SKM-1 treated with dmso at 0.1 percent for 144 hours (cell line): ENCODE data around the gene ZNF212.
"Not testable (repeated sequence)": the region's sequence is repeated elsewhere in the genome, so short reads cannot be mapped to it uniquely, and the experiment has no call there.

Experiments used
- DNase-seq: peaks from one replicate; lab custom pipeline; 2025; ENCODE audit not compliant: unreplicated experiment; lab: John Stamatoyannopoulos, UW

The ZNF212 gene

GRCh38 chr7:149218469-149219420 is 20.7 kb upstream of the ZNF212 start:
- DNase-seq: no peak

GRCh38 chr7:149220534-149220933 is 18.9 kb upstream of the ZNF212 start:
- no peak for DNase-seq

- DNase-seq: no peak
Observed at GRCh38 chr7:149223176-149223575, 16.3 kb upstream of the ZNF212 start.

DNA sequence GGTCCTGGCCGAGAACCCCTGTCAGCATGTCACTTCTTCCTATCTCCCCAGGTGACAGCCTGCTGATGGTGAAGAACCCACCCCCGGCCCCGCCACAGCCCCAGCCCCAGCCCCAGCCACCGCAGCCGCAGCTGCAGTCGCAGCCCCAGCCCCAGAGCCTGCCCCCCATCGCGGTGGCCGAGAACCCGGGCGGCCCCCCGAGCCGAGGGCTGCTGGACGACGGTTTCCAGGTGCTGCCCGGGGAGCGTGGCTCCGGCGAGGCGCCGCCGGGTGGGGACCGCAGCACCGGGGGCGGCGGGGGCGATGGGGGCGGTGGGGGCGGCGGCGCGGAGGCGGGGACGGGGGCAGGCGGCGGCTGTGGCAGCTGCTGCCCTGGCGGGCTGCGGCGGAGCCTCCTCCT is 15.7 kb upstream of the ZNF212 start:
- no peak for DNase-seq

GRCh38 chr7:149224352-149224751 is 15.1 kb upstream of the ZNF212 start:
- DNase-seq: no peak

GRCh38 chr7:149225106-149225505 is 14.3 kb upstream of the ZNF212 start:
- DNase-seq: no peak

DNA sequence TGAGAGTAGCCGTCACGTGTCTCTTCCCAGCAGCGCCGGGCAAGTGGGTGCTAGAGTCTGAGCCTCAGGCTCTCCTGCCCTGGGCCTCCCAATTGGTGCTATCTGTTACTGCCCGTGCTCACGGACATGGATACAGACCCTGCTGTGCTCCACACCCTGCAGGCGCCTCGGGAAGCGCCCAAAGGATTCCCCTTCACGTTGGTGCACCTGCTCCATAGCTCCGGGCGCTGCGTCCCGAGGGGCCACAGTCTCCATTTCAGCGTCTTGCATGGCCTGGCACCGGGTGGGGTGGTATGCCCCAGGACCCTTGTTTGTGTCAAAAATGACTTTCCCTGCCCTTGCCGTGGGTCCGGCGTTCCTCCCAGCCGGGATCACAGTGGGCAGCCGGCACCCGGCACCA is 13.8 kb upstream of the ZNF212 start:
- DNase-seq: no peak

- DNase-seq: not testable (repeated sequence)
Observed at GRCh38 chr7:149226366-149226765, 13.1 kb upstream of the ZNF212 start.

DNA sequence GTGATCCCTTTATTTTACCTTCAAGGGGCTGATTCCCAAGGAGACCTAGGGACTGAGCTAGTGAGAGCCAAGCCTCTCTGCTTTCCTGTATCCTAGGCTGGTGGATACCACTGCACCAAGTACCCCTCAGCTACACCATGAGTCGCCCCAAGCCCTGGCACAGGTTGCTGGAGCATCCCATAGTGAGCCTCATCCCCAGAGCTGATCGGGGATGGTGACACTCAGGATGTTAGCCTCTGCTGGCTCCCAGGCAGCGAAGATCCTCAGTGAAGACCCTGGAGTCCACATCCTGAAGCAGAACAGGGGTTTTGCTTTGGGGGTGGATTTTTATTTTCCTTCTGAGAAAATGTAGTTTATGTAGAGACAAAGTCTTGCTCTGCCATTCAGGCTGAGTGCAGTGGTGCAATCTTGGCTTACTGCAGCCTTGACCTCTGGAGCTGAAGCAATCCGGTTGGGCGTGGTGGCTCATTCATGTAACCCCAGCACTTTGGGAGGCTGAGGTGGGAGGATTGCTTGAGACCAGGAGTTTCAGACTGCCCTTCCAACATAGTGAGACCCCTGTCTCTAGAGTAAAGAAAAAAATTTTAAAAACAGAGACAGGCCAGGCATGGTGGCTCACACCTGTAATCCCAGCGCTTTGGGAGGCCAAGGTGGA is 12.5 kb upstream of the ZNF212 start:
- DNase-seq: no peak

DNA sequence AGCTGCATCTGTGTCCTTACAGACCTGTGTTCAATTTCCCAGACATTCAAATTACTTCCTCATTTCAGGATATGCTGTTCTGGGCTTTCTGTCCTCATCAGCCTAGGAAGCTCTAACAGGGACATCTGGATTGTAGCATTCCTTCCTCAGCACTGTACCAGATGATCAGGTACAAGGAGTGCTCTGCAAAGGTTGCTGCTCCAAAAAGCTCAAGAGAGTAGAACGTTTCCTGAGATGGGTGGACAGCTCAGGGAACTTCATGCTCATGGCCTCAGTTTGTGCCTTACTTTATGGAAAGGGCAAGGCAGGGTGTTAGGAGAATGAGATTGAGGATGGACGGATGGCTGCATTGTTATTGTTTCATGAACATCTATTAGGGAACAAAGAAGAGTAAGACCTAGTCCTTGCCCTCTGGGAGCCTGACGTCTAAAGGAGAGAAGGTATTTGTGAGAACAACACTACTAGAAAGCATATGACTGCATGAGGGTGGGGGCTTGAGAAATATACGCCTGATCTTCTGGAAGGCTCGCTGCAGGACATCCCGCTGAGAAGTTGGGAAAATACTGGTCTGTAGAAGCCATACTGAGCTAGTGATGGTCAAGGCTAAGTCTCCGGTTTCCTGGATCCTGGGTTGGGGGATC is 10.5 kb upstream of the ZNF212 start:
- peak; percentile 6 for DNase-seq

GRCh38 chr7:149229526-149229925 is 9.9 kb upstream of the ZNF212 start:
- no peak for DNase-seq

- DNase-seq: no peak
Observed at GRCh38 chr7:149232362-149232761, 7.1 kb upstream of the ZNF212 start.

- DNase-seq: not testable (repeated sequence)
Observed at GRCh38 chr7:149233655-149234204, 5.7 kb upstream of the ZNF212 start.

DNA sequence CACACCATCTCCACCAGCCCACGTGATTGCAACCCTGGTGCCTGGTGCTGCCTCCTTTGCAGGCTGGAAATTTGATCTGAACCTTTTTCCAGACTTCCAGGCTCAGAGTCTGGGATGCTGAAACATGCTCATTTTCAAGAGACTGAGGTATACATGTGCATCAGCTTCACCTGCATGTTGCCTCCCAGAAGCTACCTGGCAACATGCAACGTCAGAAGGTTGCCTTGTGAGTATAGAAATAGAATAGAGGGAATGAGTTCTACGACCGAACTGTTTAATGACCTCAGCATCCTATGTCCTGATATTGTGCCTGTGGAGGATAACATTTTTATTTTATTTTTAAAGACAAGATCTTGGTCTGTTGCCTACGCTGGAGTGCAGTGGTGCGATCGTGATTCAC is 1.9 kb upstream of the ZNF212 start:
- no peak for DNase-seq

- DNase-seq: no peak
Observed at GRCh38 chr7:149238051-149238450, 1.4 kb upstream of the ZNF212 start.

GRCh38 chr7:149240637-149241036 is 1.2 kb downstream of the ZNF212 start:
- no peak for DNase-seq

DNA sequence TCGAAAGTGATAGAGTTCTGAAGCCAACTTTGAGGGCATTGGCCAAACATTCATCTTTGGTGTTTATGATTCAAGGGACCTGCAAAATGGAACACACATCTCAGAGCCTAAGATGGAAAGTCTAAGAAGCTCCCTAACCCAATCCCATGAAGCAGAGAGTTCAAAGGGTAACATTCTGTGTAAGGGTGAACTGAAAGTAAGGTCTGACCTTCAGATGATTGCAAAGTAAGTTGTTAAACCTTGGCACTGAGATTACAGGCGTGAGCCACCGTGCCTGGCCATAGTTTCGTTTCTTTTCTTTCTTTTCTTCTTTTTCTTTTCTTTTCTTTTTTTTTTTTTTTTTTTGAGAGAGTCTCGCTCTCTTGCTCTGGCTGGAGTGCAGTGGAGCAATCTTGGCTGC is 2.2 kb downstream of the ZNF212 start:
- no peak for DNase-seq

GRCh38 chr7:149245244-149245643 is 5.8 kb downstream of the ZNF212 start:
- DNase-seq: no peak

DNA sequence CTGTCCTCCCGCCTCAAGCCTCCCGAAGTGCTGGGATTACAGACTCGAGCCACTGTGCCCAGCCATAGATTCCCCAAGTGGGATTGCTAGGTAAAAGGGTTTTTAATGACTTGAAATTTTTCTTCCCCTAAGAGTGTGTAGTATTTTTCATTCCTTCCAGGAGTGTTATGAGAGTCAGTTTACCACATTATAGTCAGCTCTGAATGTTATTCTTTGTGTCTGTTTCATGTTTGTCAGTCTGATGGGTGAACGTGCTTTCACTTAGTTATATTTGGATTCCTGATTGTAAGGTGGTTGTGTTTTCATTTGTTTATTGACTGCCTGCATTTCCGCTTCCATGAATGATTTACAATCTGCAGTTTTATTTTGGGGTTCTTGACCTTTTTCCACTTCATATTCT is 6.3 kb downstream of the ZNF212 start:
- no peak for DNase-seq

- no peak for DNase-seq
Observed at GRCh38 chr7:149248777-149249176, 9.3 kb downstream of the ZNF212 start.

DNA sequence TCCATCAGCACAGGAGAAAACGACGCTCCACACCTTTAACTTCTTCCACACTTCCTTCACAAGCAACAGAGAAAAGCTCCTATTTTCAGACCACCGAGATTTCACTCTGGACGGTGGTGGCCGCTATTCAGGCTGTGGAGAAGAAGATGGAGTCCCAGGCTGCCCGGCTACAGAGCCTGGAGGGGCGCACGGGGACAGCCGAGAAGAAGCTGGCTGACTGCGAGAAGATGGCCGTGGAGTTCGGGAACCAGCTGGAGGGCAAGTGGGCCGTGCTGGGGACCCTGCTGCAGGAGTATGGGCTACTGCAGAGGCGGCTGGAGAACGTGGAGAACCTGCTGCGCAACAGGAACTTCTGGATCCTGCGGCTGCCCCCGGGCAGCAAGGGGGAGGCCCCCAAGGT is 10.7 kb downstream of the ZNF212 start:
- not testable (repeated sequence) for DNase-seq

GRCh38 chr7:149251518-149251917 is 12.1 kb downstream of the ZNF212 start:
- DNase-seq: not testable (repeated sequence)
